Tongue (tissue), 2 donors: ENCODE measurements around the gene AAMDC. TPM values are rescaled to one million over a fixed set of nuclear protein-coding genes. Genes with fewer than 3 reads are reported as not detected.
A peak's percentile ranks its signal among the peaks of the same experiment; 100 is the strongest.

Experiments
- DNase-seq: peaks from one replicate; pipeline ENCODE4 v3.0.0-alpha.2; 2015
- total RNA-seq: library from RNA; depleted of rRNA; stranded (reverse); fragments of >200 nt; gene quantifications from one replicate; pipeline ENCODE4 v1.2.3, GENCODE V29; 2014

Gene AAMDC
- 14.7 TPM for total RNA-seq

GRCh38 chr11:77820565-77821348, at the start of gene AAMDC, which contains the start of gene RSF1:
Gene AAMDC (plus strand): TSS chr11:77821144. CDS start chr11:77842497, 21,353 bp downstream.
Gene RSF1 (minus strand): TSS chr11:77820722. CDS start chr11:77820714, 8 bp downstream.
- peak; percentile 99 for DNase-seq

GRCh38 chr11:77775936-77776335, 45.0 kb upstream of the AAMDC start:
- peak; percentile 53 for DNase-seq

GRCh38 chr11:77776455-77776854, 44.5 kb upstream of the AAMDC start:
- peak; percentile 36 for DNase-seq

GRCh38 chr11:77778118-77778517, 42.8 kb upstream of the AAMDC start:
- DNase-seq, result no peak

- DNase-seq, result no peak
Observed at GRCh38 chr11:77778549-77778948, 42.4 kb upstream of the AAMDC start.

GRCh38 chr11:77779935-77780334, 41.0 kb upstream of the AAMDC start:
- DNase-seq, result peak; percentile 49

- DNase-seq, result no peak
Observed at GRCh38 chr11:77783025-77783424, 37.9 kb upstream of the AAMDC start.

- DNase-seq, result no peak
Observed at GRCh38 chr11:77784572-77784971, 36.4 kb upstream of the AAMDC start.

GRCh38 chr11:77789061-77789730, 31.7 kb upstream of the AAMDC start:
- DNase-seq, result no peak

GRCh38 chr11:77789731-77790476, 31.0 kb upstream of the AAMDC start:
- DNase-seq, result no peak

- DNase-seq, result no peak
Observed at GRCh38 chr11:77791301-77791700, 29.6 kb upstream of the AAMDC start.

GRCh38 chr11:77793972-77794371, 27.0 kb upstream of the AAMDC start:
- no peak for DNase-seq

- DNase-seq, result no peak
Observed at GRCh38 chr11:77799338-77799737, 21.6 kb upstream of the AAMDC start.

- no peak for DNase-seq
Observed at GRCh38 chr11:77800449-77800848, 20.5 kb upstream of the AAMDC start.

- no peak for DNase-seq
Observed at GRCh38 chr11:77801477-77801876, 19.5 kb upstream of the AAMDC start.

GRCh38 chr11:77806415-77806814, 14.5 kb upstream of the AAMDC start:
- DNase-seq, result no peak

- no peak for DNase-seq
Observed at GRCh38 chr11:77806993-77807392, 14.0 kb upstream of the AAMDC start.

GRCh38 chr11:77813256-77813655, 7.7 kb upstream of the AAMDC start:
- no peak for DNase-seq

GRCh38 chr11:77814848-77815247, 6.1 kb upstream of the AAMDC start:
- no peak for DNase-seq

GRCh38 chr11:77815459-77815858, 5.5 kb upstream of the AAMDC start:
- DNase-seq, result no peak

- peak; percentile 94 for DNase-seq
Observed at GRCh38 chr11:77819411-77819920, 1.5 kb upstream of the AAMDC start.

GRCh38 chr11:77819921-77820564, 901 bp upstream of the AAMDC start:
- peak; percentile 71 for DNase-seq
